GM21717 (cell line): ENCODE results near the gene GOLGA6D.
"Not testable (repeated sequence)": the region's sequence is repeated elsewhere in the genome, so short reads cannot be mapped to it uniquely, and the experiment has no call there.

Source experiments
- ATAC-seq: cut with Tn5 transposase; IDR thresholded peaks from one replicate; pipeline ENCODE4 v1.9.1; 2021; ENCODE audit warnings: mild to moderate bottlenecking, moderate library complexity; ENCODE audit not compliant: unreplicated experiment

The GOLGA6D gene

DNA sequence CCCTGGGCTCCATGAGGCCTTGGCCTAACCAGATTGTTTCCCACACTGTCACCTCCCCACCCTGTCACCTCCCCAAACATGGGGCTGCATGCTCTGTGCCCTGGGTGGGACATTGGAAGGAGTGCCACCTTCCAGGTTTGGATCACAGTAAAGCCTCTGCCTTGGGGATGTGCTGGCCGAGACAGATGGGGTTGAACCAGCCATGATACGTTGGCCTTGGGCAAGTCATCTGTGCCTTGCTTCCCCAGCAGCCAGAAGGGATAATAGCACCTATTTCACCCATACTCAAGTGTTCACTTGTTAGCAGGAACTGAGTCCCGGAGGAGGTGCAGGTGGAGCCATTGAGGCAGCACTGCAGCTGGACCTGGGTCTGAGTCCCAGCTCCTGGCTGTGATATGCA, 7.0 kb upstream of the GOLGA6D start:
- not testable (repeated sequence) for ATAC-seq

DNA sequence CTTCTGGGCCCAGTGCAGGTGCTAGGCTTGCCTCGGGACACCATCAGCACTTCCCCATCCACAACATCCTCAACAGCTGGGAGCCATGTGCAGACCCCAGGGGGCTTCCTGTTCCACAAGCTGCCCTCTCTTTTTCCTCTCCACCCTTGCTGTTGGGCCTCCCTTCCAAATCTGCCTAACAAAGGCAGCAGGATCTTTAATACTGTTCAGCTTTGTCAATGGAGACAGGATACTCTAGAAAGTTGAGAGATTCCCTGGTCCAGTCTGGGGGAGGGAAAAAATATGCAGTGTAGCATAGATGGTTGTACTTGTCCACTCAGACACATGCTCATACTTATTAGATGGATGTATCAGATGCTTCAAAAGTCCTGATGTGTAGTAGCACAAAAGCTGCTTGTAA, 4.1 kb upstream of the GOLGA6D start:
- not testable (repeated sequence) for ATAC-seq

DNA sequence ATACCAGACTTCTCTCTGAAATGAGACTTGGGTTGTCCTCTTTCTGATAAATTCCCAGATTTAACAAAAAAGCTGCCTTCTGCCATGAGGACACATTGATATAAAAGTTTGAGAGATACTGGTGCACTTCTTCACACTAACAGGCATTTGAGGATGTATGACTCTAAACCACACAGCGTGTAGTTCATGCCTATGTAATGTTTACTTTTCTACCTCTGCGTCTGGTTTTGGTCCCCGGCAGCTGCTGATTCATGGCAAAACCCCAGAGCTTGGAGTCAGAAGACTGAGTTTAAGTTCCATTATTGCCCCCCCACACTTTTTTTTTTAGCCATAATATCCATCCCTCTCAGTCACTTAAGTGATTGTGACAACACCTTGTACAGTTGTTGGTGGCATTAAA, 1.5 kb downstream of the GOLGA6D start:
- not testable (repeated sequence) for ATAC-seq

DNA sequence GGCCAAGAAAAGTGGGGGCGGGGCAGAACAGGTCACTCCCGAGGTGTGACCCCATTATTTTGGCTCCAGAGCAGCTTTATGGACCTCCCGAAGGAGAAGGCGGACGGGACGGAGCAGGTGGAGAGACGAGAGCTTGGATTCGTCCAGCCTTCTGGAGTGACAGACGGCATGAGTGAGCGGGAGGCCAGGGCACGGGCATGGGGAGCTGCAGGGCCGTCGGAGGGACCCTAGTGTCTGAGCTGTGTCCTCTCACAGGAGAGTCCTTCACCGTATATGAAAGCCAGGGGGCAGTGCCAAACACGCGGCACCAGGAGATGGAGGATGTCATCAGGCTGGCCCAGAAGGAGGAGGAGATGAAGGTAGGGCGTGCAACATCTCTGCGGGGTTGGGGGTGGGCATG, 11.0 kb downstream of the GOLGA6D start:
- ATAC-seq = not testable (repeated sequence)

DNA sequence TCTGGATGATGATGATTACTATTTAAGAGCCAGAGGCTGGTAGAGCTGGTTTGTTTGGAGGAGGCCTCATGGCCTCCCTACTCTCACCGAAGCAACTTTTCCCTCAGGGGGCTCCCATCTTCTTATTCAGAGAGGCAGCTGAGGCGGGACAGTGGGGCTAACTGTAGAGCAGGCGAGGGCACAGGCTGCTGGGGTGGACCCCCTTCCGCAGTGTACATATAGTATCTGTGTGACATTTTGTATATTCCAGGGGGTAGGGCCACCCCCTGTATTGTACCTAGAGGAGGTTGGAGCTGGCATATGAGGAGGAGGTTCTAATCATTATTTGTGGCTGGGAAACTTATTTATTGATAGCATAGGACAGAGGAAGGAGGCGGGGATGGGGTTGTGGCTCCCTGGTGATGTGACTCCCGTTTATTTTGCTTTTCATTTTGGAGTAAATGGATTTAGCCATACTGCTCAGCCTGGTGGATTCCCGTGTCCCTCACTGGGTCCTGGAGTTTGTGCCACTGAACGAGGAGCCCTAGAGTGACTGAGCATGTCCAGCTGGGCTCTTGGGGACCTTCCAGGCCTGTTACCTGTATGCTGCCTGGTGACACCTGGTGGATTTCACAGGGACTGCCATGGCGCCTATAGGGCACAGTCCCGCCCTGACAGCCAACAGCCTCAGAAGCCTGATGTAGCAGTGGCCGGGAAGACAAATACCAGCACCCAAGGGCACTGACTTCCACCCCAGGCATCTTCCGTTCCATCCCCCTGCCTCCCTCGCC, 16.1 kb downstream of the GOLGA6D start:
- not testable (repeated sequence) for ATAC-seq

DNA sequence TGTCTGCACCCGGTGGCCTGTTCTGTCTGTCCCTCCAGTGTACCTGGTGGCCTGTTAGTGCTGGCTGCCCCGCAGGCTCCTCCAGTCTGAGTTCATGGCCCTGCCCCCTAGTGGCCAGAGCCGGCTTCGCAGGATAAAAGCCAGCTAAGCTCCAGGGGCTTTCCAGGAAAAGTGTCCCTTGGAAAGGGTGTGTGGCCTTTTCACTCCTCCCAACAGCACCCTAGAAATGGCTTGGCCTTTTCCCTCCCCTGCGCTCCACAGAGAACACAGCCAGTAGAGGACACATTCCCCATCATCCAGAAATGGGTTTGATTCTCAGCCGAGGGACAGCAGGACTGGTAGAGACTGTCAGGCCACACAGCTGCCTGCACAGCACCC, 16.7 kb downstream of the GOLGA6D start:
- ATAC-seq = not testable (repeated sequence)

DNA sequence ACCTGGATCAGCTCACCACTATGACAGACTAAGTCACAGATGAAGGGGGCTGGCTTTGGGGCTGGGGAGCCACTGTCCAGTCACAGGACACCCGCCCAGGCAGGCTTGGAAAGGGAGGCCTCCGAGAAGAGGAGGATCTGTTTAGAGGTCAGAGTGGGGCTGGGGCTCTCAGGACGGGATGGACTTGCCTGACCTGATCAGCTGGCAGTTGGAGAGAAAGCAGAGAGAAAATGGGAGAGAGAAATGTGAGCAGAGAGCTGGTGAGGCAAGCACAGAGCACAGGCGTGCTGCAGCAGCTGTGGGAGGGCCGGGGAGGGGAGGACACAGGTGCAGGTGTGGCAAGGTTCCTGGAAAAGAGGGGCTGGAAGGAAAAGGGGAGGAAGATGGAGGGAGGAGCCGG, 17.4 kb downstream of the GOLGA6D start:
- not testable (repeated sequence) for ATAC-seq

DNA sequence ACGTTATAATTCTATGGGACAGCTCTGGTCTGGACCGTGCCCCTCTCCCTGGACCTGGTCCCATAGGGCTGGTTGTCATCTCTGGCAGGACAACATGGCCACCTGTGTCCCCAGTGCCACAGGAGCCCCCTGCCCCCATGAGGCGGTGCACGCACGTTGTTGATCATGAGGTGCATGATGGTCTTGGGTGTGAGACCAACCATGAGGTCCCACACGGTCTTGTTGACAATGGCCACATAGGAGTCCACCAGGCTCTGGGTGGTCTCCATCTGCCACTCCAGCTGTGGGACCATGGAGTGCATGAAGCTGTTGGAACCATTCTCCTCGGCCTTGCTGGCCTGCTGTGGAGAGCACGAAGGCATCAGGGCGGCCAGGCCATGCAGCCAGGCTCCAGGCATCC, 19.7 kb downstream of the GOLGA6D start:
- no peak for ATAC-seq

DNA sequence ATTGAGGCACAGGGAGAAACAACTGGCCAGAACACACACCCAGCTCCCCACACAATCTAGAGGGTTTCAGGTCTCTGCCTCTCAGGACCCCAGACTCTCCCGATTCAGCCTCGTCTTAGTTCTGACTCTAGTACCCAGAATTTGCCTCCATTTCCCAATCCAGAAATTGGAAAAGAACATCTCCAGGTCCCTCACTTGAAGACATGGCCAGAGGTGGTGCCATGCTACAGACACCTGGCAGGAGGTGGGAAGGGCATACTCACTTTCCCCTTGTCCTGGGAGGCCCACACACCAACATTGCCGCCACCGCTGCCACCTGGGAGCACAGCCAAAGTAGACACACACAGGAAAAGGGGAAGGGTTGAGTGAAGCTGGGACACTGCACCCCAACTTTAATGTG, 20.1 kb downstream of the GOLGA6D start:
- not testable (repeated sequence) for ATAC-seq

DNA sequence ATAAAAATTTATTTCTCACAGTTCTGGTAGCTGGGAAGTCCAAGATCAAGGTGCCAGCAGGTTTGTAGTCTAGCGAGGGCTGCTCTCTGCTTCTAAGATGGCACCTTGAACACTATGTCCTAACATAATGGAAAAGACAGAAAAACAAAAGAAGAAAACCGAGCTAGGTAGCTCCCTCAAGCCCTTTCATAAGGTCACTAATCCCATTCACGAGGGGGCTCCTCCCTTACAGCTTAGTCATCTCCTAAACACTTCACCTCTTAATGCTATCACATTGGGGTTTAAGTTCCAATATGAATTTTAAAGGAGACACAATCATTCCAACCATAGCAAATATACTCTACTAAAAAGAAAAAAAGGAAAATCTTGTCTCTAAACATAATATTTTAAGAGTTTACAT, 23.6 kb downstream of the GOLGA6D start:
- ATAC-seq = no peak

DNA sequence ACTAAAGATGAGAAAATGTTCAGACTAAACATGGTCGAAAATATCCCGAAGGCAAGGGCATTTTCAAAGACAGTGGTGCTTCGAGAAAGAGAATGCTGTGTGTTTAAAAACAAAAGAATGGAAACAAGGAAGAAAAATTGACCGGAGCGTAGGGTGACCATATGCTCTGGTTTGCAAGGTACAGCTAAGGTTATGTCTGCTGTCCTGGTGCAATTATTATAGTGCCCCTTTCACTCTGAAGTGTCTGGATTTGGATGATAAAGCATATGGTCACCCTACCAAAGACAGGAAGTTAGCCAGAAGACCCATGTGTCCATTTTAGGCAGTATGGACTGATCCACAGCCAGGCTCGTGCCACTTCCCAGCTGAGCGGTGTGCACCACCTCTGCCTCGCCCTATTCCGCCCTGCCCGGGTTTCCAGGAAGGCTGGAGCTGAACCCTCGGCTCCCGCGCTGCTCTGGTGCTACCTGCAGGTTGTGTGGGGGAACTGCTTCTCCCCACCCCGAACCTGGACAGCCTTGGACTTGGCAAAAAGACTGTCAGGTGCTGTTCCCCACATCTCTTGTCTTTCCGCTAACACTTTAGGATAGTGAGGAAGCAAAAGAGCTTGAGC, 25.2 kb downstream of the GOLGA6D start:
- ATAC-seq = no peak

DNA sequence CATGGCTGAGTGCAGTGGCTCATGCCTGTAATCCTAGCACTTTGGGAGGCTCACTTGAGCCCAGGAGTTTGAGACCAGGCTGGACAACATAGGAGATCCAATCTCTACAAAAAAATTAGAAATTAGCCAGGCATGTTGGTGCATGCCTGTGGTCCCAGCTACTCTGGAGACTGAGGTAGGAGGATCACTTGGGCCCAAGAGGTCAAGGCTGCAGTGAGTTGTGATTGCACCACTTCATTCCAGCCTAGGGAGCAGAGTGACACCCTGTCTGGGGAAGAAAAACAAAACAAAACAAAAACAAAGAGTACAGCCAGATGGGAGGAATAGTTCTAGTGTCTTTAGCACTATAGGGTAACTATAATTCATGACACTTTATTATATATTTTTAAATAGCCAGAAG, 27.1 kb downstream of the GOLGA6D start:
- no peak for ATAC-seq

DNA sequence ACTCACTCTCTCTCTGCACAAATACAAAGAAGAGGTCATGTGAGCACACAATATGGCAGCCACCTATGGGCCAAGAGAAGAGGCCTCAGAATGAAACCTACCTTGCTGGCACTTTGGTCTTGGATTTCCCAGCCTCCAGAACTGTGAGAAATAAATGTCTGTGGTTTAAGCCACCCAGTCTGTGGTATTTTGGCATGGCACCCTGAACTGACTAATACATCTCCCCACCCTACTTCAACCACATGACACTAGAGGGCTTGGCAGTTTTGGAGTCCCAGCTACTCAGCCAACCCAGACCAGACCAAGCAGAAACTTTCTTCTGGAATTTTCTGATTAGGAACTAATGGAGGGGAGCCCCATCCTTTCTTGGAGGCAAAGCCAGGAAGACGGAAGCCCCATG, 29.9 kb downstream of the GOLGA6D start:
- ATAC-seq = not testable (repeated sequence)

DNA sequence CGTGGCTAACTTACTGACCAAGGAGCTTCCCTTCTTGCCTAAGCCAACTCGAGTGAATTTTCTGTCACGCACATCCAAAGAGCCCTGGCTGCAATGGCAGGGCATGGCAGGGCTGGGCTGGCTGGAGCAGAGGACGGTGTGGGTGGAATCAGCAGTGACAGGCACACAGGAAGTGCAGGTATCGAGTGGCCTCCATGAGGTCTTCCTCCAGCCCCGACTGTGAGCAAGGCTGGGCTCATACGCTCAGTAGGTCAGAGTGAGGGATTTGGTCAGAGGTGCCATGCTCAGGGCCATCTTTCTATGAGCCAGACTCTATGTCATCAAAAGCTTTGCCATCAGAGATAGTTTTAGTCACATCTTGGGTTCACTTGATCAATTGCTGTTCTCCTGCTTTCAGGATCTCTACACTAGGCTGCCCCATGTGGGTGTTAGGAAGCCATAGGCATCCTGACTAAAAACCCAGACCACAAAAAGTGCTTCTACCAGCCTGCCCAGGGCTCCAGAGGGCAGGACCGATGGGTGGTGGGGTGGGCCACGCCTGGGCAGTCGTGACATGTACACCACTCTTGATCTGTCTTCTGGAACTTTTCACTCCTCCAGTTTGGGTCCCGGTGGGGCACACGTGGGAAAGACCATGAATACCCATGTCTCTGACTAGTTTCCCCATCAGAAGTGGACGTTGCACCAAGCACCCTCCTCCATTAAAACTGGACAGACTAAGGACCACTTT, 30.6 kb downstream of the GOLGA6D start:
- no peak for ATAC-seq

DNA sequence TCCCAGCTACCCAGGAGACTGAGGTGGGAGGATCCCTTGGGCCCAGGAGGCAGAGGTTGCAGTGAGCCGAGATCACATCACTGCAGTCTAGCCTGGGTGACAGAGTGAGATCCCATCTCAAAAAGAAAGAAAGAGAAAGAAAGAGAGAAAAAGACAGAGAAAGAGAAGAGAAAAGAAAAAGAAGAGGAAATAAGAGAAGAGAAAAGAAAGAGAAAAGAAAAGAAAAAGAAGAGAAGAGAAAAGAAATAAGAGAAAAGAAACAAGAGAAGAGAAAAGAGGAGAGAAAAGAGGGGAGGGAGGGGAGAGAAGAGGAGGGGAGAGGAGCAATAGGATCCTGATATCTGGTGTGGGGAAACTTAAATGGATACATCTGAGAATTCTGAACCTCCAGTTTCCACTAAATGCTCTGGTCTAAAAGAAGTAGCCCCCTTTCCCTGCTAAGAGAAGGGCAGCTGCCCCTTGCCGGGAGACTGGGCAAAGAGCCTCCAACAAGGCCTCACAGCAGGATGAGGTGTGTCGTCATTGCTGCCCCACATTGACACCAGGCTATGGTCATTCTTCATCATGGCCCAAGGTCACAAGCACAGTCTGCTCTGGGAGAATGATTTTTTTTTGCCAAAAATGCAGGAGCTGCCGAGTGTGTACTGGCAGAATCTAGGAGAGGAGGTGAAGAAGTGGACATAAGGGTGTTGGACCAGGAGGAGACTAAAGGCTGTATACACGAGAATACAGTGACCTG, 32.1 kb downstream of the GOLGA6D start:
- ATAC-seq = no peak

DNA sequence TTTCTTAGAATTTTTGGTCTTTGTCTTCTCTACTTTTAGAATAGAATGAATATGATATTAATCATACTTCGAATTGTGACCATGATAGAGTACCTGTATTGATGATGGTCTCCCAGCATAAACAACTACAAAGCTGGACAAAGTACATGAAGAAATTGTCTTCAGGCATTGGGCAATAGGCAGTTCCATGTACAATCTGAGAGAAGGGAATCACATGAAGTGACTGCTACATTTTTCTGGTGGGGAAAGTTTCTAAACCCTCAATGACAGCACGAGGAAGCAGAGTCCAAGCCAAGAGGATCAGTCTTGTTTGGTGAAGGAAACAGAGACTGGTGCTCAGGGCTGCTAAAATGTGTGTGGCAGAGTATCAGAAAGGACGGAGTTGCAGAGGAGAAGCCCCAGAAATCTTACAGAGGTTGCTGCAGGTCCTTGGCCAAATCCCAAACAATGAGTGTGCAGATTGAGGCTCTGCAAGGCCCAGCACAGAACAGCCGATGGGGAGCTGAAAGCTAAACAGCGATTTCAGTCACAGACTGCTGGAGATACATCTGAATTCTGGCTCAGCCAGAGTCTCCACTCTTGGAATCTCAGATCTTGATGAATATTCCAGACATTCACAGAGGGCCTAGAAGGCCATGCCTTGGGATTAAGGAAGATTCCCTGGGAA, 36.7 kb downstream of the GOLGA6D start:
- ATAC-seq = not testable (repeated sequence)

DNA sequence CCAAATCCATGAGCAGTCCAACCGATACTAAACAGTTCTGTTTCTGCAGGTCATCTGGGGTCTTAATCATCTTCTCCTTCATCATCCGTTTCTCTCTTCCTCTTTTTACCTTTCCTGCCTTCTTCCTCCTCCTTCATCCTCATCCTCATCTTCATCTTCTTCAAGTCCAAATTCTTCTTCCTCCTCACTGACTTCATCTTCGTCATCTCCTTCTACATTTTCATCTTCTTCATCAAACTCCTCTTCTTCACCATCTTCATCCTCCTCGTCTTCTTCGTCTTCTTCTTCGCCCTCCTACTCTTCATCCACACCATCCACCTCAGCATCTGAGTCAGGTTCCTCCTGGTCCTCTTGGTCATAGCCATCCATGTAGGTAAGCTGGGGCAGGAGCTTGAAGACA, 39.1 kb downstream of the GOLGA6D start:
- ATAC-seq = no peak

DNA sequence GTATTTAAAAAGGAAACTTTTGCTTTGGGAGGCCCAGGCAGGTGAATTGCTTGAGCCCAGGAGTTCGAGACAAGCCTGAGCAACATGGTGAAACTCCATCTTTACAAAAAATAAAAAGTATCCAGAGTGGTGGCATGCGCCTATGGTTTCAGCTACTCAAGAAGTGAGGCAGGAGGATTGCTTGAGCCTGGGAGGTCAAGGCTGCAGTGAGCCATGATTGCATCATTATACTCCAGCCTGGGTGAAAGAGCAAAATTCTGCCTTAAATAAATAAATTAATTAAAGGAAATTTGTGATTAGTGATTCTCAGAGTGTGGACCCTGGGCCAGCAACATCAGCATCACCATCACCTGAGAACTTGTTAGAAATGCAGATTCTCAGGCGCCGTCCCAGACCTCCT, 43.3 kb downstream of the GOLGA6D start:
- no peak for ATAC-seq

DNA sequence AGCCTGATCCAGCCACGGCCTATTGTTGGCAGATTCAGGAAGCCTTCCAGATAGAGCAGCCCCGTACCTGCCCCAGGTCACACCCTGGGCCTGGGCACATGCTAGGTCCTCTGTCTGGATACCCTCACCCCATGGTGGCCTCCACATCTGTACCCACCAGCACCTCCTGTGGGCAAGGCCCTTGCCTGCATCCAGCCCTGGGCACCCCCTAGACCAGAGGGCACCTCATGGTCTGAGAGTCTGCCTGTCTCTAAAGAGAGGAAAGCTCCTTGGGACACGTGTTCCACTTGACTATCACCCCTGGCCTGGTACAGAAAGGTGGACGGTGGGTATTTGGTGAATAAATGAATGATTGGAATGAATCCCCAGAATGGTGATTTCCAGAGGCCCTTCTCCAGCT, 44.4 kb downstream of the GOLGA6D start:
- ATAC-seq = no peak

DNA sequence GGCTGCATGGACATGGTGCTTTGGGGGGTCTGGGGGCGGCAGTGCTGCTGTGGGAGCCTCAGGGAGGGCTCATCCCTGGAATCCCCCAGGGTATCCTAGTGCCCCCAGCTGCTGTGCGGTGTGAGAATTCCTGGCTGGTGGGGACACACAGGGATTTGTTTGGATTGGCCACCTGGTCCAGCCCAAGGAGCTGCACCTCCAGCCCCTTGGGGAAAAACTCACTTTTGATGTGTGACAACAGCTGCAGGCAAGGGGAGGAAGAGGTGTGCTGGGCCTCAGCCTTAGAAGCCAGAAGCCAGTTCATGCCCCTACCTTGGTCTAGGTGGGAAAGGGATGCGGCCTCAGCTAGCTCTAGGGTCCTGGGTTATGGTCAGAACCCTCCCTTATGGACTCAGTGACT, 44.9 kb downstream of the GOLGA6D start:
- ATAC-seq = no peak
